Sigmoid colon (tissue), 7 donors: ENCODE data around the gene ZP1. TPM values are rescaled to one million over a fixed set of nuclear protein-coding genes. Genes with fewer than 3 reads are reported as not detected.

Experiments used
- DNase-seq: peaks from one replicate; pipeline ENCODE4 v3.0.0-alpha.2; 2019
- H3K27ac ChIP-seq, 4 donors: fragments of 200-600 bp; sonication (generic); one replicate each; pipeline ENCODE4 v1.5.1; 2016 to 2019; ENCODE audit warnings: mild to moderate bottlenecking in 1 of 4
- H3K27me3 ChIP-seq, 3 donors: fragments of 200-600 bp; sonication (generic); one replicate each; pipeline ENCODE4 v1.5.1; 2019; ENCODE audit warnings: mild to moderate bottlenecking in 1 of 3
- H3K36me3 ChIP-seq, 4 donors: fragments of 200-600 bp; sonication (generic); one replicate each; pipeline ENCODE4 v1.5.1; 2016 to 2019
- H3K4me1 ChIP-seq, 4 donors: fragments of 200-600 bp; sonication (generic); one replicate each; pipeline ENCODE4 v1.5.1; 2017 to 2019
- H3K4me3 ChIP-seq, 4 donors: fragments of 200-600 bp; sonication (generic); one replicate each; pipeline ENCODE4 v1.5.1; 2017 to 2019; ENCODE audit warnings: mild to moderate bottlenecking in 2 of 4, moderate library complexity in 1 of 4
- H3K9me3 ChIP-seq, 4 donors: fragments of 200-600 bp in 3 of 4; sonication (generic) in 3 of 4; one replicate each; pipeline versions ENCODE4 v1.5.1 to v1.6.1; 2013 to 2019
- CTCF ChIP-seq, 4 experiments: fragments of 450-650 bp in 3 of 4; fragments of 200-600 bp in 1 of 4; IDR thresholded peaks; one replicate each; pipeline ENCODE4 v1.5.1; 2016 to 2019; ENCODE audit warnings: antibody characterized with exemption in 4 of 4, mild to moderate bottlenecking in 3 of 4, moderate library complexity in 2 of 4
- EP300 ChIP-seq, 4 donors: sonication (generic); formaldehyde crosslinking; IDR thresholded peaks; one replicate each; pipeline ENCODE4 v1.6.1; 2017; ENCODE audit warnings: antibody characterized with exemption in 4 of 4
- POLR2A ChIP-seq, 2 donors: fragments of 450-650 bp; IDR thresholded peaks; one replicate each; pipeline ENCODE4 v1.6.1; 2016; ENCODE audit warnings: antibody characterized with exemption in 2 of 2, mild to moderate bottlenecking in 2 of 2, moderate library complexity in 2 of 2
- POLR2AphosphoS5 ChIP-seq, 4 donors: sonication (generic); formaldehyde crosslinking; IDR thresholded peaks; one replicate each; pipeline ENCODE4 v1.6.1; 2017; ENCODE audit warnings: antibody characterized with exemption in 4 of 4
- WGBS, 2 donors: extraction: QIAGEN DNeasy Blood & Tissue Kit; methylation state at CpG; one replicate each; pipeline ENCODE4 v1.1.7; 2013; 5-methylcytosine and 5-hydroxymethylcytosine counted together
- intact Hi-C: fragments of 100-400 bp; cut with DNase I; formaldehyde crosslinking; loops from one replicate; pipeline ENCODE4 v1.15.1; 2023
- polyA plus RNA-seq, 3 donors: library from polyadenylated mRNA; stranded (reverse); fragments of 200-250 nt; gene quantifications; one replicate each; pipeline ENCODE4 v1.2.3, GENCODE V29; 2013
- total RNA-seq, 4 donors: library from RNA; depleted of rRNA; stranded (reverse); fragments of >200 nt; gene quantifications; one replicate each; pipeline ENCODE4 v1.1.0, GENCODE V29; 2016
- donor health status: healthy with polysubstance abuse.
- donor health status: Bipolar disorder and iron deficiency.
- donor health status: healthy.

The ZP1 gene
- total and polyA plus RNA-seq, 7 donors = 0.15 TPM; not detected in 6

GRCh38 chr11:60910711-60911380, 43.5 kb downstream of the ZP1 start:
- DNase-seq = peak; percentile 58
- no peak overlapping the region for H3K27ac ChIP-seq
- H3K4me3 ChIP-seq = no peak overlapping the region
- no peak for TF ChIP-seq EP300 (IDR thresholded peaks at IDR 0.05)
- TF ChIP-seq POLR2AphosphoS5 (IDR thresholded peaks at IDR 0.05) = no peak
- TF ChIP-seq POLR2A (IDR thresholded peaks at IDR 0.05) = no peak
- no peaks in the 10 kb centered on the region for H3K9me3 ChIP-seq
- peaks cover 0 to 30% (median 21%) of the 10 kb centered on the region in 4 donors for H3K4me1 ChIP-seq
- 62 to 64% methylated on average over 5 of the region's 5 CpGs for WGBS, 2 donors
- intact Hi-C loops = loop anchor here (10.0 kb wide), 2 partner anchors 1064 to 1356 kb away; no protein-coding TSS in a partner anchor
- no peaks in the 10 kb centered on the region for H3K27me3 ChIP-seq
- H3K36me3 ChIP-seq = no peaks in the 10 kb centered on the region

- Histone ChIP-seq H3K4me1 (peaks cover 0 to 36% (median 23%) of the 10 kb centered on the region in 4 donors), H3K27me3 (no peaks in the 10 kb centered on the region), H3K4me3 (no peak overlapping the region), H3K27ac (peak overlapping the region in 1 of 4 donors; percentile 93), H3K36me3 (no peaks in the 10 kb centered on the region), H3K9me3 (no peaks in the 10 kb centered on the region)
- intact Hi-C loops = loop anchor here (2.0 to 10.0 kb wide), 3 partner anchors 248 to 1358 kb away; partner anchors contain the start of gene VPS37C
- TF ChIP-seq POLR2A (IDR thresholded peaks at IDR 0.05) = no peak
- no peak for TF ChIP-seq POLR2AphosphoS5 (IDR thresholded peaks at IDR 0.05)
- TF ChIP-seq EP300 (IDR thresholded peaks at IDR 0.05) = no peak
- no peak for TF ChIP-seq CTCF (IDR thresholded peaks at IDR 0.05)
- WGBS, 2 donors = 70 to 81% methylated on average over 12 of the region's 12 CpGs
- DNase-seq = no peak
Measured at GRCh38 chr11:60912223-60912850, 45.0 kb downstream of the ZP1 start.

GRCh38 chr11:60912851-60913528, 45.6 kb downstream of the ZP1 start:
- H3K4me1 ChIP-seq = peaks cover 0 to 35% (median 23%) of the 10 kb centered on the region in 4 donors
- no peaks in the 10 kb centered on the region for H3K36me3 ChIP-seq
- intact Hi-C loops = loop anchor here (2.0 to 10.0 kb wide), 3 partner anchors 248 to 1358 kb away; partner anchors contain the start of gene VPS37C
- peak; percentile 63 for DNase-seq
- no peaks in the 10 kb centered on the region for H3K9me3 ChIP-seq
- no peaks in the 10 kb centered on the region for H3K27me3 ChIP-seq
- peak overlapping the region in 2 of 4 donors; percentile 82 to 83 for H3K4me3 ChIP-seq
- peak overlapping the region; percentile 91 to 98 (median 95) for H3K27ac ChIP-seq
- TF ChIP-seq CTCF (IDR thresholded peaks at IDR 0.05) = no peak
- TF ChIP-seq EP300 (IDR thresholded peaks at IDR 0.05) = no peak
- TF ChIP-seq POLR2A (IDR thresholded peaks at IDR 0.05) = no peak
- no peak for TF ChIP-seq POLR2AphosphoS5 (IDR thresholded peaks at IDR 0.05)
- WGBS, 2 donors = 89 to 91% methylated on average over 22 of the region's 22 CpGs

GRCh38 chr11:60913793-60914632, 46.7 kb downstream of the ZP1 start, which contains the start of gene TMEM109:
Gene TMEM109, plus strand, starts transcription at chr11:60914158. Its CDS starts 5,536 bp downstream, at chr11:60919694.
- intact Hi-C loops = loop anchor here (2.0 to 10.0 kb wide), 4 partner anchors 37 to 1359 kb away; partner anchors contain the start of gene VPS37C
- TF ChIP-seq POLR2AphosphoS5 (IDR thresholded peaks at IDR 0.05) (peak in 3 of 4 donors; percentile 71 to 83 (median 75)), POLR2A (IDR thresholded peaks at IDR 0.05) (peak in 1 of 2 donors; percentile 21), CTCF (IDR thresholded peaks at IDR 0.05) (peak in 1 of 4 experiments; percentile 10), EP300 (IDR thresholded peaks at IDR 0.05) (no peak)

More at GRCh38 chr11:60913793-60914632, 46.7 kb downstream of the ZP1 start, which contains the start of gene TMEM109:
- H3K27ac ChIP-seq = peak within 1 kb of the TSS; percentile 91 to 98 (median 95)
- H3K36me3 ChIP-seq = no peaks in the 10 kb centered on the region
- H3K4me1 ChIP-seq = peaks cover 0 to 38% (median 28%) of the 10 kb centered on the region in 4 donors
- WGBS, 2 donors = 0 to 1% methylated on average over 70 of the region's 70 CpGs
- H3K4me3 ChIP-seq = peak within 1 kb of the TSS; percentile 82 to 84 (median 83)
- no peaks in the 10 kb centered on the region for H3K27me3 ChIP-seq
- peak; percentile 94 for DNase-seq
- H3K9me3 ChIP-seq = no peaks in the 10 kb centered on the region
